GM06990 (cell line): Measurements from ENCODE around the gene PTPA.
"Not testable (repeated sequence)": the region's sequence is repeated elsewhere in the genome, so short reads cannot be mapped to it uniquely, and the experiment has no call there.

Source experiments
- DNase-seq: peaks from one replicate; pipeline ENCODE4 v3.0.0-alpha.2; 2011; ENCODE audit not compliant: insufficient read length; ENCODE audit errors: extremely low read depth
- H3K27me3 ChIP-seq: replicated peaks from 2 replicates; pipeline ENCODE4 v1.6.0; 2011; ENCODE audit warnings: low read length; ENCODE audit not compliant: control insufficient read depth, insufficient read depth
- H3K36me3 ChIP-seq: 2 replicates; pipeline ENCODE4 v1.5.1; 2011; ENCODE audit warnings: low read length; ENCODE audit not compliant: control insufficient read depth, insufficient read depth
- H3K4me3 ChIP-seq: replicated peaks from 2 replicates; pipeline ENCODE4 v1.5.1; 2011; ENCODE audit warnings: low read depth, mild to moderate bottlenecking, control low read depth, low read length
- CTCF ChIP-seq: IDR thresholded peaks from 2 replicates; pipeline ENCODE4 v1.5.1; 2011; ENCODE audit warnings: low read length, control low read depth, mild to moderate bottlenecking, inconsistent platforms; ENCODE audit not compliant: insufficient read depth, poor library complexity, severe bottlenecking

PTPA gene

GRCh38 chr9:129113645-129114304 lies 2.6 kb downstream of the PTPA start:
- TF ChIP-seq CTCF: no peak
- DNase-seq: no peak

GRCh38 chr9:129118799-129119198 lies 7.6 kb downstream of the PTPA start:
- no peak for TF ChIP-seq CTCF
- DNase-seq: no peak
- Histone ChIP-seq H3K36me3 (peaks cover 14% of the 10 kb centered on the region), H3K4me3 (no peak overlapping the region), H3K27me3 (no peaks in the 10 kb centered on the region)

More at GRCh38 chr9:129113645-129114304, 2.6 kb downstream of the PTPA start:
- Histone ChIP-seq H3K36me3 (no peaks in the 10 kb centered on the region), H3K27me3 (no peaks in the 10 kb centered on the region), H3K4me3 (no peak overlapping the region)

GRCh38 chr9:129121483-129121882 lies 10.3 kb downstream of the PTPA start:
- no peak for TF ChIP-seq CTCF
- Histone ChIP-seq H3K27me3 (no peaks in the 10 kb centered on the region), H3K4me3 (no peak overlapping the region), H3K36me3 (peaks cover 17% of the 10 kb centered on the region)
- no peak for DNase-seq

- TF ChIP-seq CTCF: no peak
- H3K4me3 ChIP-seq: no peak overlapping the region
- no peaks in the 10 kb centered on the region for H3K27me3 ChIP-seq
- H3K36me3 ChIP-seq: peaks cover 20% of the 10 kb centered on the region
- no peak for DNase-seq
Measured at GRCh38 chr9:129122133-129122532, 10.9 kb downstream of the PTPA start.

GRCh38 chr9:129122976-129123375 lies 11.8 kb downstream of the PTPA start:
- not testable (repeated sequence) for H3K27me3 ChIP-seq, DNase-seq, H3K4me3 ChIP-seq
- peaks cover 20% of the 10 kb centered on the region for H3K36me3 ChIP-seq

- no peak for DNase-seq
- H3K27me3 ChIP-seq: no peaks in the 10 kb centered on the region
- H3K36me3 ChIP-seq: peaks cover 21% of the 10 kb centered on the region
- H3K4me3 ChIP-seq: no peak overlapping the region
- TF ChIP-seq CTCF: no peak
Measured at GRCh38 chr9:129124506-129125069, 13.4 kb downstream of the PTPA start.
